GM12878 (cell line): ENCODE data around the gene DENND6B. TPM values are rescaled to one million over a fixed set of nuclear protein-coding genes. Genes with fewer than 3 reads are reported as not detected.

ENCODE experiments used
- ATAC-seq: fragments of 200-7000 bp; cut with Tn5 transposase; 3 replicates; pipeline ENCODE4 v1.9.1; 2020; ENCODE audit warnings: mild to moderate bottlenecking, moderate library complexity
- BruUV-seq: library from RNA; stranded (reverse); fragments of 400-500 nt; replicated peaks from 2 replicates; lab custom pipeline; 2021; lab: Mats Ljungman, UMichigan
- CTCF ChIA-PET: fragments of 300-600 bp; sonication (Branson Sonifier 250); formaldehyde crosslinking; extraction: SDS; loops from one replicate; lab custom pipeline; 2021; ENCODE audit warnings: inconsistent platforms; lab: Yijun Ruan, JAX
- POLR2A ChIA-PET: fragments of 350-600 bp; formaldehyde crosslinking; extraction: SDS; loops from one replicate; lab custom pipeline; 2021; ENCODE audit warnings: inconsistent platforms; lab: Charles Lee
- RAD21 ChIA-PET: fragments of 300-600 bp; sonication (Branson Sonifier 250); formaldehyde crosslinking; loops from one replicate; lab custom pipeline; 2023; ENCODE audit warnings: antibody characterized with exemption; ENCODE audit not compliant: unreplicated experiment; lab: Charles Lee
- SMC1A ChIA-PET: fragments of 300-600 bp; sonication (Branson Sonifier 250); formaldehyde crosslinking; loops from one replicate; lab custom pipeline; 2023; ENCODE audit not compliant: unreplicated experiment, uncharacterized antibody; lab: Charles Lee
- DNase-seq: peaks from one replicate; pipeline ENCODE4 v3.0.0-alpha.2; 2011; ENCODE audit warnings: low read depth, low spot score
- FAIRE-seq: peaks from 3 replicates; lab custom pipeline; 2011; peaks lifted over from hg19 to GRCh38; lab: Jason Lieb, UNC
- H2AFZ ChIP-seq: 2 replicates; pipeline ENCODE4 v1.6.0; 2011; ENCODE audit warnings: low read depth, low read length, control low read depth; ENCODE audit not compliant: control insufficient read depth
- H3K27ac ChIP-seq: 2 replicates; pipeline ENCODE4 v1.5.1; 2011; ENCODE audit warnings: control low read depth; ENCODE audit not compliant: control insufficient read depth, insufficient read depth
- H3K27me3 ChIP-seq, 2 experiments: replicated peaks in 1 of 2; 2 replicates each; pipeline versions ENCODE4 v1.6.0 to v1.6.1; 2011; ENCODE audit warnings: low read length in 1 of 2; ENCODE audit not compliant: control insufficient read depth in 2 of 2, insufficient read depth in 2 of 2
- H3K36me3 ChIP-seq, 2 experiments: 2 replicates each; pipeline ENCODE4 v1.5.1; 2011; ENCODE audit warnings: low read length in 1 of 2; ENCODE audit not compliant: control insufficient read depth in 2 of 2, insufficient read depth in 2 of 2
- H3K4me1 ChIP-seq: 2 replicates; pipeline ENCODE4 v1.6.1; 2011; ENCODE audit warnings: mild to moderate bottlenecking, low read length, moderate library complexity, mixed read lengths; ENCODE audit not compliant: control insufficient read depth, insufficient read depth
- H3K4me2 ChIP-seq: 2 replicates; pipeline ENCODE4 v1.6.0; 2011; ENCODE audit warnings: control low read depth; ENCODE audit not compliant: control insufficient read depth, insufficient read depth
- H3K4me3 ChIP-seq: fragments of 200-600 bp; sonication (generic); 2 replicates; pipeline ENCODE4 v1.5.1; 2016
- H3K79me2 ChIP-seq: 2 replicates; pipeline ENCODE4 v1.6.0; 2011; ENCODE audit warnings: low read length; ENCODE audit not compliant: control insufficient read depth, insufficient read depth
- H3K9ac ChIP-seq: 2 replicates; pipeline ENCODE4 v1.8.0; 2011; ENCODE audit warnings: low read length, control low read depth, mixed read lengths; ENCODE audit not compliant: control insufficient read depth, insufficient read depth
- H3K9me3 ChIP-seq: replicated peaks from 3 replicates; pipeline ENCODE4 v1.5.1; 2011; ENCODE audit warnings: mild to moderate bottlenecking, low read length; ENCODE audit not compliant: control insufficient read depth, insufficient read depth
- H4K20me1 ChIP-seq: 2 replicates; pipeline ENCODE4 v1.6.0; 2011; ENCODE audit not compliant: control insufficient read depth, insufficient read depth
- EED ChIP-seq: sonication (generic); IDR thresholded peaks from 2 replicates; pipeline ENCODE4 v1.6.1; 2016; ENCODE audit warnings: antibody characterized with exemption, low read depth
- GABPA ChIP-seq: IDR thresholded peaks from 2 replicates; pipeline ENCODE4 v1.6.1; 2014; ENCODE audit warnings: antibody characterized with exemption, low read depth, mild to moderate bottlenecking, inconsistent platforms
- ZBTB33 ChIP-seq: fragments of 450-650 bp; IDR thresholded peaks from 2 replicates; pipeline ENCODE4 v1.6.1; 2017; ENCODE audit warnings: mild to moderate bottlenecking
- WGBS: methylation state at CpG from one replicate; pipeline ENCODE4 v1.1.6; 2016; ENCODE audit warnings: low lambda C conversion rate; ENCODE audit not compliant: insufficient replicate concordance, insufficient coverage; ENCODE audit errors: missing lambda C conversion rate; 5-methylcytosine and 5-hydroxymethylcytosine counted together
- in situ Hi-C: fragments of 300-500 bp; cut with MboI; formaldehyde crosslinking; loops from 9 replicates; pipeline ENCODE4 v1.14.3; 2018; ENCODE audit warnings: mixed read lengths
- intact Hi-C: fragments of 100-400 bp; cut with micrococcal nuclease; formaldehyde crosslinking; loops from one replicate; pipeline ENCODE4 v1.14.2; 2022; ENCODE audit not compliant: unreplicated experiment
- polyA plus RNA-seq, 11 experiments: library from polyadenylated mRNA; depleted of rRNA in 4 of 11; unstranded in 6 of 11; stranded (reverse) in 5 of 11; fragments of >200 nt; fragmentation: Nextera tagmentation in 4 of 11; fragmentation: Illumina TruSeq in 1 of 11; extraction: Ambion mirVana in 4 of 11; extraction: Trizol in 1 of 11; gene quantifications; 1 replicate in 1 of 11; 2 replicates in 10 of 11; pipeline versions ENCODE4 v1.2.1 to v1.2.3, GENCODE V29; 2011 to 2016; ENCODE audit warnings: inconsistent platforms in 2 of 11, missing spikeins in 2 of 11, low read depth in 1 of 11
- total RNA-seq, 4 experiments: library from RNA; depleted of rRNA in 3 of 4; stranded (reverse); fragments of >200 nt in 3 of 4; fragmentation: Illumina TruSeq in 1 of 4; extraction: Trizol in 1 of 4; gene quantifications; 2 replicates each; pipeline versions ENCODE4 v1.2.1 to v1.2.3, GENCODE V29; 2013 to 2021
- TF ChIP-seq, protein P1 (sequence below): fragments of 450-650 bp; IDR thresholded peaks from 2 replicates; pipeline ENCODE4 v1.6.1; 2014; ENCODE audit warnings: mild to moderate bottlenecking
- TF ChIP-seq, protein P2 (sequence below): IDR thresholded peaks from 2 replicates; pipeline ENCODE4 v1.6.1; 2012; ENCODE audit warnings: low read depth, low read length, improper control_type of control experiment
- TF ChIP-seq, protein P3 (sequence below): fragments of 450-650 bp; IDR thresholded peaks from 2 replicates; pipeline ENCODE4 v1.6.1; 2018; ENCODE audit warnings: mild to moderate bottlenecking, low read depth, moderate library complexity; ENCODE audit not compliant: partially characterized antibody
- TF ChIP-seq, protein P4 (sequence below): IDR thresholded peaks from 2 replicates; pipeline ENCODE4 v1.6.1; 2011; ENCODE audit warnings: borderline replicate concordance, low read depth, mild to moderate bottlenecking, moderate library complexity, mixed read lengths, low read length; ENCODE audit not compliant: insufficient read depth; ENCODE audit errors: extremely low read length

Gene DENND6B
- total and polyA plus RNA-seq, 10 of the 15 experiments (the other 5 are each of a cell fraction or from before 2014, with no cell fraction given) = 0.72 to 11.3 (median 6.2) TPM

DNA sequence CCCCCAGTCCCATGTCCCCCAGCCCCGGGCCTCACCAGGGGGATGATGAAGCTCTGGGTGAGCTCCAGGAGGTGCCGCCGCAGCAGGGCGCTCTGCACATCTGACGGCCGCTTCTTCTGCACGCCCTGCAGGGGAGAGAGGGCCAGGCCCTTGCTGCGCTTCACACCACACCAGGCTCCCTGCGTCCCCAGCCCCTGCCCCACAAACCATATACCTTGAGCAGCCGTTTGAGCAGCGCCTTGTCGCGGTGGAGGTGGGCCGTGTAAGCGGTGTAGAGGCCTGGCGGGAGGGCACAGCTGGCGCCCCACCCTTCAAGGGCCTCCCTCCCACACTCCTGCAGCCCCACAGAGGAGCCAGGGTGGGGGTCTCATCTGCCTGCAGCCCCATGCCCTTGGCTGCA is 13.2 kb downstream of the DENND6B start:
- TF ChIP-seq ZBTB33 (peak; percentile 72; the same call in 1 of the 2 replicates), EED (no peak)
- DNase-seq = no peak
- Histone ChIP-seq H3K27ac (peak overlapping the region; percentile 94), H3K36me3 (no peaks in the 10 kb centered on the region), H3K27me3 (no peaks in the 10 kb centered on the region), H3K9ac (peak overlapping the region; percentile 88), H2AFZ (no peak overlapping the region), H4K20me1 (no peaks in the 10 kb centered on the region), H3K79me2 (peaks cover 13% of the 10 kb centered on the region), H3K9me3 (no peaks in the 10 kb centered on the region), H3K4me3 (peak overlapping the region; percentile 70), H3K4me2 (peak overlapping the region; percentile 99), H3K4me1 (peaks cover 22% of the 10 kb centered on the region)
- ChIA-PET RAD21 (interaction anchor here (1.5 to 2.5 kb wide), 2 partner anchors 9 to 194 kb away, joined by 5 to 13 read pairs; partner anchors contain the start of genes LMF2 and NCAPH2), POLR2A (interaction anchor here (0.6 to 1.6 kb wide), 3 partner anchors 8 to 195 kb away, joined by 3 to 11 read pairs (median 4); no protein-coding TSS in a partner anchor), SMC1A (interaction anchor here (1.5 to 1.6 kb wide), 2 partner anchors 9 to 12 kb away, joined by 5 to 6 read pairs; no protein-coding TSS in a partner anchor), CTCF (interaction anchor here (0.6 to 1.6 kb wide), 3 partner anchors 10 to 303 kb away, joined by 3 to 9 read pairs (median 3); no protein-coding TSS in a partner anchor)
- WGBS = 85% methylated on average over 16 of the region's 17 CpGs
- no TSS peak for BruUV-seq
- in situ Hi-C loops = no loop called here
- FAIRE-seq = no peak
- intact Hi-C loops = no loop called here
- no peak for ATAC-seq

- Histone ChIP-seq H3K4me3 (no peak overlapping the region), H3K27me3 (no peaks in the 10 kb centered on the region), H2AFZ (no peak overlapping the region), H3K36me3 (no peaks in the 10 kb centered on the region), H3K79me2 (peaks cover 13% of the 10 kb centered on the region), H3K9ac (no peak overlapping the region; the same call in 1 of the 2 replicates), H3K4me2 (peak overlapping the region; percentile 48; the same call in 1 of the 2 replicates), H4K20me1 (no peaks in the 10 kb centered on the region), H3K9me3 (no peaks in the 10 kb centered on the region), H3K4me1 (peaks cover 28% of the 10 kb centered on the region), H3K27ac (no peak overlapping the region)
- CTCF ChIA-PET = no interaction called here
- WGBS = 90% methylated on average over 7 of the region's 7 CpGs
- BruUV-seq = no TSS peak
- no peak for ATAC-seq
- in situ Hi-C loops (no loop called here), intact Hi-C loops (no loop called here)
- FAIRE-seq = no peak
- SMC1A ChIA-PET = no interaction called here
- POLR2A ChIA-PET = no interaction called here
- RAD21 ChIA-PET = no interaction called here
- DNase-seq = no peak
- TF ChIP-seq, protein P1, sequence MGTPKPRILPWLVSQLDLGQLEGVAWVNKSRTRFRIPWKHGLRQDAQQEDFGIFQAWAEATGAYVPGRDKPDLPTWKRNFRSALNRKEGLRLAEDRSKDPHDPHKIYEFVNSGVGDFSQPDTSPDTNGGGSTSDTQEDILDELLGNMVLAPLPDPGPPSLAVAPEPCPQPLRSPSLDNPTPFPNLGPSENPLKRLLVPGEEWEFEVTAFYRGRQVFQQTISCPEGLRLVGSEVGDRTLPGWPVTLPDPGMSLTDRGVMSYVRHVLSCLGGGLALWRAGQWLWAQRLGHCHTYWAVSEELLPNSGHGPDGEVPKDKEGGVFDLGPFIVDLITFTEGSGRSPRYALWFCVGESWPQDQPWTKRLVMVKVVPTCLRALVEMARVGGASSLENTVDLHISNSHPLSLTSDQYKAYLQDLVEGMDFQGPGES = no peak
- TF ChIP-seq, protein P2, sequence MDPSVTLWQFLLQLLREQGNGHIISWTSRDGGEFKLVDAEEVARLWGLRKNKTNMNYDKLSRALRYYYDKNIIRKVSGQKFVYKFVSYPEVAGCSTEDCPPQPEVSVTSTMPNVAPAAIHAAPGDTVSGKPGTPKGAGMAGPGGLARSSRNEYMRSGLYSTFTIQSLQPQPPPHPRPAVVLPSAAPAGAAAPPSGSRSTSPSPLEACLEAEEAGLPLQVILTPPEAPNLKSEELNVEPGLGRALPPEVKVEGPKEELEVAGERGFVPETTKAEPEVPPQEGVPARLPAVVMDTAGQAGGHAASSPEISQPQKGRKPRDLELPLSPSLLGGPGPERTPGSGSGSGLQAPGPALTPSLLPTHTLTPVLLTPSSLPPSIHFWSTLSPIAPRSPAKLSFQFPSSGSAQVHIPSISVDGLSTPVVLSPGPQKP = no peak
- TF ChIP-seq, protein P3, sequence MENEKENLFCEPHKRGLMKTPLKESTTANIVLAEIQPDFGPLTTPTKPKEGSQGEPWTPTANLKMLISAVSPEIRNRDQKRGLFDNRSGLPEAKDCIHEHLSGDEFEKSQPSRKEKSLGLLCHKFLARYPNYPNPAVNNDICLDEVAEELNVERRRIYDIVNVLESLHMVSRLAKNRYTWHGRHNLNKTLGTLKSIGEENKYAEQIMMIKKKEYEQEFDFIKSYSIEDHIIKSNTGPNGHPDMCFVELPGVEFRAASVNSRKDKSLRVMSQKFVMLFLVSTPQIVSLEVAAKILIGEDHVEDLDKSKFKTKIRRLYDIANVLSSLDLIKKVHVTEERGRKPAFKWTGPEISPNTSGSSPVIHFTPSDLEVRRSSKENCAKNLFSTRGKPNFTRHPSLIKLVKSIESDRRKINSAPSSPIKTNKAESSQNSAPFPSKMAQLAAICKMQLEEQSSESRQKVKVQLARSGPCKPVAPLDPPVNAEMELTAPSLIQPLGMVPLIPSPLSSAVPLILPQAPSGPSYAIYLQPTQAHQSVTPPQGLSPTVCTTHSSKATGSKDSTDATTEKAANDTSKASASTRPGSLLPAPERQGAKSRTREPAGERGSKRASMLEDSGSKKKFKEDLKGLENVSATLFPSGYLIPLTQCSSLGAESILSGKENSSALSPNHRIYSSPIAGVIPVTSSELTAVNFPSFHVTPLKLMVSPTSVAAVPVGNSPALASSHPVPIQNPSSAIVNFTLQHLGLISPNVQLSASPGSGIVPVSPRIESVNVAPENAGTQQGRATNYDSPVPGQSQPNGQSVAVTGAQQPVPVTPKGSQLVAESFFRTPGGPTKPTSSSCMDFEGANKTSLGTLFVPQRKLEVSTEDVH = no peak
- TF ChIP-seq GABPA = no peak
- TF ChIP-seq, protein P4, sequence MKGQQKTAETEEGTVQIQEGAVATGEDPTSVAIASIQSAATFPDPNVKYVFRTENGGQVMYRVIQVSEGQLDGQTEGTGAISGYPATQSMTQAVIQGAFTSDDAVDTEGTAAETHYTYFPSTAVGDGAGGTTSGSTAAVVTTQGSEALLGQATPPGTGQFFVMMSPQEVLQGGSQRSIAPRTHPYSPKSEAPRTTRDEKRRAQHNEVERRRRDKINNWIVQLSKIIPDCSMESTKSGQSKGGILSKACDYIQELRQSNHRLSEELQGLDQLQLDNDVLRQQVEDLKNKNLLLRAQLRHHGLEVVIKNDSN = no peak
These were observed 13.8 kb downstream of the DENND6B start for GRCh38 chr22:50313021-50313420.
